ENCODE data around the gene SLK. TPM values are rescaled to one million over a fixed set of nuclear protein-coding genes. Genes with fewer than 3 reads are reported as not detected.

Gene SLK
- total RNA-seq, 2 experiments from 2014 or later = 17.8 to 19.2 TPM

DNA sequence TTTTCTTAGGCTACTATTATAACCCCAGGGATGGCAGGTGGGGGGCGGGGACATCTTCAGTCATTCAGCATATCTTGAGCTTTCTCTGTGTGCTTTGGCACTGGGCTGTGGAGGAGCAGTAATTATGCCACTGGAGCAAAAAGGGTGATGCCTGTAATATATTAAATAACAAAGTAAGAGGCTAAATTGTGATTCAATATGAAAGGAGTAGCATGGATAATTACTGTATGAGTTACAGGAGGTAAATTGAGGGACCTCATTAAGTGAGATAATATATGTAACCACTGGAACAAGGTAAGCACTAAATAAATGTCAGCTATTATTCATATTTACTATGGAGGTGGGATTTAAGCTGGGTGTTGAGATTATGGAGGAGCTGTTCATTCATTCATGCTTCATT lies 45.7 kb upstream of the SLK start:
- Mint-ChIP-seq H3K9me3 (no peaks in the 10 kb centered on the region), H3K36me3 (ENCODE audit: low read depth) (peaks cover 2% of the 10 kb centered on the region), H3K4me1 (ENCODE audit: low read depth) (peaks cover 9% of the 10 kb centered on the region), H3K27ac (no peak overlapping the region), H3K4me3 (no peak overlapping the region), H3K27me3 (no peaks in the 10 kb centered on the region)
- ATAC-seq (no peak), DNase-seq (no peak)
- POLR2A ChIA-PET = interaction anchor here (0.8 to 1.1 kb wide), 3 partner anchors 9 to 1745 kb away, joined by 3 read pairs; no protein-coding TSS in a partner anchor
- intact Hi-C loops (cut with micrococcal nuclease) = no loop called here
- TF ChIP-seq, protein P1, sequence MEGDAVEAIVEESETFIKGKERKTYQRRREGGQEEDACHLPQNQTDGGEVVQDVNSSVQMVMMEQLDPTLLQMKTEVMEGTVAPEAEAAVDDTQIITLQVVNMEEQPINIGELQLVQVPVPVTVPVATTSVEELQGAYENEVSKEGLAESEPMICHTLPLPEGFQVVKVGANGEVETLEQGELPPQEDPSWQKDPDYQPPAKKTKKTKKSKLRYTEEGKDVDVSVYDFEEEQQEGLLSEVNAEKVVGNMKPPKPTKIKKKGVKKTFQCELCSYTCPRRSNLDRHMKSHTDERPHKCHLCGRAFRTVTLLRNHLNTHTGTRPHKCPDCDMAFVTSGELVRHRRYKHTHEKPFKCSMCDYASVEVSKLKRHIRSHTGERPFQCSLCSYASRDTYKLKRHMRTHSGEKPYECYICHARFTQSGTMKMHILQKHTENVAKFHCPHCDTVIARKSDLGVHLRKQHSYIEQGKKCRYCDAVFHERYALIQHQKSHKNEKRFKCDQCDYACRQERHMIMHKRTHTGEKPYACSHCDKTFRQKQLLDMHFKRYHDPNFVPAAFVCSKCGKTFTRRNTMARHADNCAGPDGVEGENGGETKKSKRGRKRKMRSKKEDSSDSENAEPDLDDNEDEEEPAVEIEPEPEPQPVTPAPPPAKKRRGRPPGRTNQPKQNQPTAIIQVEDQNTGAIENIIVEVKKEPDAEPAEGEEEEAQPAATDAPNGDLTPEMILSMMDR (IDR thresholded peaks at IDR 0.05) = no peak
- CTCF ChIA-PET = interaction anchor here (0.9 to 1.7 kb wide), 4 partner anchors 11 to 40 kb away, joined by 3 to 11 read pairs (median 4); no protein-coding TSS in a partner anchor

DNA sequence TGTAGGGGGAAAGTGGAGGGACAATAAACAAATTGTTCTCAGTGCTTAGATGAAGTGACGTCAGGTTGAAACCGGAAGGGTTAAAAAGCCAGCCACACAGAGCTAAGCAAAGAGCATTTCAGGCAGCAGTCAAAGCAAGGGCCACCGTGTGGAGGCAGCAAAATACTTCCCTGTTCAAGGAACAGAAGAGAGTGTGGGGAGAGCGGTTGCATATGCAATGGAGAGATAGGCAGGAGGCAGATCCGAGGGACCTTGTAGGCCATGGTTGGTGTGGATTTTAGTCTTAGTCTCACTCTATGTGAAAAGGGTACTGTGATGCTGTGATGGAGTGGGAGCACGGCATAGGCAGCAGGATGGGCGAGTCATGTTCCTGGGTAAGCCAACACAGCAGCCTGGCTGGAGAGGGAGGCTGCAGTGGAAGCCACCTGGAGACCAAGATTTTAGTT lies 45.2 kb upstream of the SLK start:
- TF ChIP-seq, protein P1 (IDR thresholded peaks at IDR 0.05) = no peak
- peak; percentile 68 for DNase-seq
- POLR2A ChIA-PET = interaction anchor here (1.1 kb wide), 2 partner anchors 10 to 19 kb away, joined by 3 read pairs; no protein-coding TSS in a partner anchor

DNA sequence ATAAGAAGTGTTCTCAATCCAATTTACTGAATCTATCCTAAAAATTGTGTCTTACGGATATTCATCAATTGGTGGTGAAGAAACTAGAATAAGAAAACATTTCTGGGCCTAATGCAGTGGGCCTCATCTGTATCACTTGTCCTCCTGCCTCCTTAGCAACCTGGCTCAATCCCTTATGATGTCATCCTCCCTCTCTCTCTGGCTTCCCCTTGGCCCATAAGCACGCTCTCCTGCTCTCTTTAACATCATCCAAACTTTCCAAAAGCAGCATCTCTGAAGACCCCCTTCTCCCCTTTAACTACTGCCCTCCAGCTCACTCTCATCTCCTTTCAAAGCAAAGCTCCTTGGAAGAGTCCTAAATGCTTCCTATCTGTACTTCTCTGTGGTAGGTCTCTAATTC lies 44.3 kb upstream of the SLK start:
- H3K27ac Mint-ChIP-seq = no peak overlapping the region
- intact Hi-C loops (cut with micrococcal nuclease) = no loop called here
- no peak overlapping the region for H3K4me3 Mint-ChIP-seq
- TF ChIP-seq, protein P1 (IDR thresholded peaks at IDR 0.05) = no peak
- H3K4me1 Mint-ChIP-seq (ENCODE audit: low read depth) = peaks cover 6% of the 10 kb centered on the region
- H3K27me3 Mint-ChIP-seq = no peaks in the 10 kb centered on the region
- CTCF ChIA-PET = no interaction called here
- DNase-seq = no peak
- POLR2A ChIA-PET = no interaction called here
- no peak for ATAC-seq
- H3K9me3 Mint-ChIP-seq = no peaks in the 10 kb centered on the region
- H3K36me3 Mint-ChIP-seq (ENCODE audit: low read depth) = no peaks in the 10 kb centered on the region

More for the DNA sequence above, 45.2 kb upstream of the SLK start:
- no peaks in the 10 kb centered on the region for H3K9me3 Mint-ChIP-seq
- intact Hi-C loops (cut with micrococcal nuclease) = no loop called here
- ATAC-seq = no peak
- H3K27me3 Mint-ChIP-seq = no peaks in the 10 kb centered on the region
- no peaks in the 10 kb centered on the region for H3K36me3 Mint-ChIP-seq (ENCODE audit: low read depth)
- peaks cover 6% of the 10 kb centered on the region for H3K4me1 Mint-ChIP-seq (ENCODE audit: low read depth)
- H3K4me3 Mint-ChIP-seq = no peak overlapping the region
- CTCF ChIA-PET = interaction anchor here (0.9 to 1.7 kb wide), 4 partner anchors 12 to 41 kb away, joined by 3 to 11 read pairs (median 4); no protein-coding TSS in a partner anchor
- no peak overlapping the region for H3K27ac Mint-ChIP-seq

DNA sequence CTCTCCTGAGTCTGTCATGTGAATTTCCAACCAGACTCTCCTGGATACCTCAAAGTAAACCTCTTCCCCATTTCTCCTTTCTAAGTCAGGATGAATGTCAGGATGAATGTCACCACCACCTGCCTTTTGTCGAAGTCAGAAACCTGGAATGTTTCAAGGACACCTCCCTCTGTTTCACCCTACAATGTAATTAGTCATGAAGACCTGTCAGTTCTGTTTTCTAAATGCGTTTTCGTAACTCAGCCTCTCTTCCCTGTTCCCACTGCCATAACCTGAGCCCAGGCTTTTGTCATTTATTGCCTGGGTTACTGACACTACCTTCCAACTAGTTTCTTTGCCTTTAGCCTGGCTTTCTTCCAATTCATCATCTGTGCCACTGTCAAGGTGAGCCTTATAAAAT lies 43.4 kb upstream of the SLK start:
- intact Hi-C loops (cut with micrococcal nuclease) = no loop called here
- no peak for ATAC-seq
- CTCF ChIA-PET = interaction anchor here (1.4 kb wide), 1 partner anchor 29 kb away, joined by 4 read pairs; no protein-coding TSS in a partner anchor
- Mint-ChIP-seq H3K36me3 (ENCODE audit: low read depth) (no peaks in the 10 kb centered on the region), H3K27ac (no peak overlapping the region), H3K9me3 (no peaks in the 10 kb centered on the region), H3K4me3 (no peak overlapping the region), H3K4me1 (ENCODE audit: low read depth) (peaks cover 6% of the 10 kb centered on the region), H3K27me3 (no peaks in the 10 kb centered on the region)
- no peak for DNase-seq
- TF ChIP-seq, protein P1 (IDR thresholded peaks at IDR 0.05) = no peak
- POLR2A ChIA-PET = no interaction called here

DNA sequence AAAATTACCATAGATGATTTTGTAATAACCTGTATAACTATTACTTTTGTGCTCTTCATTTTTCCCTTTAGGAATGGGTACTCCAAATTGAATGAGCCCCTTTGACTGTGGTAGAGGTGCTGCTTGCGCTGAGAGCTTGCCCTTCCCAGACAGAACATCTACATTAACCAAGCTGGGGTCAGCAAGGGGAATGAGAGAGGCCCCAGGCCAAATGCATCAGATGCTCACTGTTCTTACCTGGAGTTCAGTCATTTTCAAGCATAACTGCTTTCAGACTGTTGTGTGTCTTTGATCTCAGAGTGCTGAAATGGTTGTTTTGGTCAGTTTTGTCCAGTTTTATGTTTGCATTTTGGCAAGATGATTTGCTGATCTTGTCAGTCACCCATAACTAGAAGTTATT lies 41.3 kb upstream of the SLK start:
- Mint-ChIP-seq H3K4me1 (ENCODE audit: low read depth) (no peaks in the 10 kb centered on the region), H3K27ac (no peak overlapping the region), H3K36me3 (ENCODE audit: low read depth) (no peaks in the 10 kb centered on the region), H3K27me3 (no peaks in the 10 kb centered on the region), H3K4me3 (no peak overlapping the region), H3K9me3 (no peaks in the 10 kb centered on the region)
- ChIA-PET CTCF (interaction anchor here (1.4 kb wide), 1 partner anchor 11 kb away, joined by 4 read pairs; no protein-coding TSS in a partner anchor), POLR2A (no interaction called here)
- intact Hi-C loops (cut with micrococcal nuclease) = no loop called here
- no peak for ATAC-seq
- DNase-seq = no peak
- TF ChIP-seq, protein P1 (IDR thresholded peaks at IDR 0.05) = no peak

Measured in activated CD8-positive, alpha-beta T cell treated with anti-CD3 and anti-CD28 coated beads for 36 hours (primary cell).